ENCODE results near the gene MYO10.

MYO10 gene

DNA sequence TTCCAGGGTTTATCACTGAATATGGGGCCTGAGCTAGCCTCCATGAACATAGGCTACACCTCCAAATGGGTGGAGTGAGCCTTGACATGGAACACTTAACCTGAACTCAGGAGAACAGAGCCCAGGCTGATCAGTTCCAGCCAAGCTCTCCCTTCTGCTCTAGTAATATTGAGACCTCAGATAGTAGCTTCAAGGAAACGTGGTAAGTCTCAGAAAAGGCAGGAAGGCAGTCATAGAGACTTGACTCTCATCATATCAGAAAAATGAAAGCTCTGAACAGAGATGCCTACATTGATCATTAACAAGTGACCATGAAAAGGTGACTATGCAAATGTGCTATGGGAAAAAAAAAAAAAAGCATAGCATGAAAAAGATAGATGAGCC is 40.5 kb upstream of the MYO10 start:
- DNase-seq (ENCODE audit: low read depth in 2 of 2), result no peak
- H3K4me3 ChIP-seq (replicated peaks in 1 of 2; ENCODE audit: low read depth in 2 of 2, low read length in 2 of 2), result no peak overlapping the region
- TF ChIP-seq, protein P1, sequence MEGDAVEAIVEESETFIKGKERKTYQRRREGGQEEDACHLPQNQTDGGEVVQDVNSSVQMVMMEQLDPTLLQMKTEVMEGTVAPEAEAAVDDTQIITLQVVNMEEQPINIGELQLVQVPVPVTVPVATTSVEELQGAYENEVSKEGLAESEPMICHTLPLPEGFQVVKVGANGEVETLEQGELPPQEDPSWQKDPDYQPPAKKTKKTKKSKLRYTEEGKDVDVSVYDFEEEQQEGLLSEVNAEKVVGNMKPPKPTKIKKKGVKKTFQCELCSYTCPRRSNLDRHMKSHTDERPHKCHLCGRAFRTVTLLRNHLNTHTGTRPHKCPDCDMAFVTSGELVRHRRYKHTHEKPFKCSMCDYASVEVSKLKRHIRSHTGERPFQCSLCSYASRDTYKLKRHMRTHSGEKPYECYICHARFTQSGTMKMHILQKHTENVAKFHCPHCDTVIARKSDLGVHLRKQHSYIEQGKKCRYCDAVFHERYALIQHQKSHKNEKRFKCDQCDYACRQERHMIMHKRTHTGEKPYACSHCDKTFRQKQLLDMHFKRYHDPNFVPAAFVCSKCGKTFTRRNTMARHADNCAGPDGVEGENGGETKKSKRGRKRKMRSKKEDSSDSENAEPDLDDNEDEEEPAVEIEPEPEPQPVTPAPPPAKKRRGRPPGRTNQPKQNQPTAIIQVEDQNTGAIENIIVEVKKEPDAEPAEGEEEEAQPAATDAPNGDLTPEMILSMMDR (IDR thresholded peaks at IDR 0.05; ENCODE audit: low read depth, low read length), result no peak

DNA sequence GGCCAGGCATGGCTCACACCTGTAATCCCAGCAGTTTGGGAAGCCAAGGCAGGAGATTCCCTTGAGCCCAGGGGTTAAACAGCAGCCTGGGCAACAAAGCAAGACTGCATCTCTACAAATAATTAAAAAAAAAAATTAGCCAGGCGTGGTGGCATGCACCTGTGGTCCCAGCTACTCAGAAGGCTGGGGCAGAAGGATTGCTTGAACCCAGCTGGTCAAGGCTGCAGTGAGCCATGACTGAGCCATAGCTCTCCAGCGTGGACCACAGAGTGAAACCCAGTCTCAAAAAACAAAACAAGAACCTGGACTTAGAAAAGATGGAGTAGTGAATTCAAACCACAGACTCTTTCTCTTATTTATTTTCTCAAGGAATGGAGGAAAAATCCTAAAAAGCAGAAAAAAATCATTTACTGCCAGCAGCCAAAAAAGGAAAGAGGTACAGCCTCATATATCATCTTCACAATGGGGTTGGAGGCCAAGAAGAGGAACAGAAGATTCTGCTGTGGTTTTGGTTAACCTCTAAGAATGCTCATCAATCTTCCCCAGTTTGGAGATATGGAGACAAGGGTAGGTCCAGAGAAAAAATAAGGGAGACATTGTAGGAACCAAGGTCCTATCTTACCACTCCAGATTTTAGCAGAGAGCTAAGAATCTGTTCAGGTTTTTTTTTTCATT is 40.0 kb upstream of the MYO10 start:
- DNase-seq (ENCODE audit: low read depth in 2 of 2), result peak in 1 of 2 donors; percentile 33
- TF ChIP-seq, protein P1 (IDR thresholded peaks at IDR 0.05; ENCODE audit: low read depth, low read length), result no peak
- H3K4me3 ChIP-seq (replicated peaks in 1 of 2; ENCODE audit: low read depth in 2 of 2, low read length in 2 of 2), result no peak overlapping the region

DNA sequence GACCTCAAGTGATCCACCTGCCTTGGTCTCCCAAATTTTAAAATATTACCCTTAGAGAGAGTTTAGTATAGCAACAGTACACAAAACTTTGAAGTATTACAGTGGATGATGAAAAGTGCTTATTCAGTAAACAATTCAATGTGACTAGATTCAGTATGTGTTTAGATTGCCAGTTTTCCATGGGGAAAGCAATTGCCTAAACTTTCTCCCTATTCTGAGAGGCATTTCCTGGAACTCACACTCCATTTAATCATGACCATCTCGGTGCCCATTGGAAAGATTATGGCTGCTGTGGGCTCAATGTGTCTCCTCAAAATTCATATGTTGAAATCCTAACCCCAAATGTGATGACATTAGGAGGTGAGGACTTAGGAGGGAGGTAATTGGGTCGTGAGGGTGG is 38.9 kb upstream of the MYO10 start:
- no peak overlapping the region for H3K4me3 ChIP-seq (replicated peaks in 1 of 2; ENCODE audit: low read depth in 2 of 2, low read length in 2 of 2)
- TF ChIP-seq, protein P1 (IDR thresholded peaks at IDR 0.05; ENCODE audit: low read depth, low read length), result no peak

DNA sequence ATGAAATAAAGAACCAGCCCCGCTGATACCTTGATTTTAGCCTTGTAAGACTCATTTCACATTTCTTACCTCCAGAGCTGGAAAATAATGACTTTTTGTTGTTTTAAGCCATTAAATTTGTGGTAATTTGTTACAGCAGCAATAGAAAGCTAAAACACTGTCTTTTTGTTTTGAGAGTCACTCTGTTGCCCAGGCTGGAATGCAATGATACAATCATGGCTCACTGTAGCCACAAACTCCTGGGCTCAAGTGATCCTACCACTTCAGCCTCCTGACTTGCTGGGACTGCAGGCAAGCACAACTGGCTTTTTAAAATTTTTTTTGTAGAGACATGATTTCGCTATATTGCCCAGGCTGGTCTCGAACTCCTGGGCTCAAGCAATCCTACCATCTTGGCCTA is 34.7 kb upstream of the MYO10 start:
- TF ChIP-seq, protein P1 (IDR thresholded peaks at IDR 0.05; ENCODE audit: low read depth, low read length), result no peak
- DNase-seq (ENCODE audit: low read depth in 2 of 2), result peak in 1 of 2 donors; percentile 42
- no peak overlapping the region for H3K4me3 ChIP-seq (replicated peaks in 1 of 2; ENCODE audit: low read depth in 2 of 2, low read length in 2 of 2)

More for the DNA sequence above, 38.9 kb upstream of the MYO10 start:
- no peak for DNase-seq (ENCODE audit: low read depth in 2 of 2)

DNA sequence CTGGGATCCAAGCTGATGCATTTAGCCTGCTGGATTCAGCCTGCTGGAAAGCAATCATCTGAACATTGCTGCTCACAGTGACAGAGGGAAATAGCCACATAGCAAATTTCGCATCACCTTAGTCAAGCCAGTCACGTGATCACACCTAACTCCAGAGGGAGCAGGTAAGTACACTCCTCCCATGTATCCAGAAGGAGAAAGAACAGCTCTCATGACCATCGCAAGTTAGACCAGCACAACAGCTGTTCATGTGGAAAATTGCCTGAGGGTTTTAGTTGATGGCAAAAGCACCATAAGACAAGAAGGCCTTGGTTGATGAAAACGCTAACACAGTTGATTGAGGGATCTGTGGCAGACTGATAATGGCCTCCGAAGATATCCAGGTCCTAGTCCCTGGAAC is 34.2 kb upstream of the MYO10 start:
- TF ChIP-seq, protein P1 (IDR thresholded peaks at IDR 0.05; ENCODE audit: low read depth, low read length), result no peak
- DNase-seq (ENCODE audit: low read depth in 2 of 2), result no peak
- no peak overlapping the region for H3K4me3 ChIP-seq (replicated peaks in 1 of 2; ENCODE audit: low read depth in 2 of 2, low read length in 2 of 2)

DNA sequence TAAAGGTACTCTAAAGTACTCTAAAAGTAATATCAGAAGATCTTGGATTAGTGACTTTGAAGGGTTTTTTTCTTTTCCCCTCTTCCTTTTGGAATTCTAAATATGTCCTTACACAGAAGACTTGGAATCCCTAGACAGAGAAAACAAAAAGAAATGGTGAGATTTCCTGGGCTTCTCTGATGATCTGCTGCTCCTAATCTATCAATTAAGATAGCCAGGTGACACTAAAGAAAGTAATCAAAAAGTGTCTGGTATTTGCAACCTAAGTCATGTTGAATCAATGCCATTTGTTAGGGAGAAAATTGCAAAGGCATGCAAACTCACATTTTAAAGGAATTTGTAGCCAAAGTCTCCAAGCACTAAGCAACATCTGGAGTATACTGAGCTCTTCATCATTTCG is 29.5 kb upstream of the MYO10 start:
- TF ChIP-seq, protein P1 (IDR thresholded peaks at IDR 0.05; ENCODE audit: low read depth, low read length), result no peak
- no peak for DNase-seq (ENCODE audit: low read depth in 2 of 2)
- no peak overlapping the region for H3K4me3 ChIP-seq (replicated peaks in 1 of 2; ENCODE audit: low read depth in 2 of 2, low read length in 2 of 2)

DNA sequence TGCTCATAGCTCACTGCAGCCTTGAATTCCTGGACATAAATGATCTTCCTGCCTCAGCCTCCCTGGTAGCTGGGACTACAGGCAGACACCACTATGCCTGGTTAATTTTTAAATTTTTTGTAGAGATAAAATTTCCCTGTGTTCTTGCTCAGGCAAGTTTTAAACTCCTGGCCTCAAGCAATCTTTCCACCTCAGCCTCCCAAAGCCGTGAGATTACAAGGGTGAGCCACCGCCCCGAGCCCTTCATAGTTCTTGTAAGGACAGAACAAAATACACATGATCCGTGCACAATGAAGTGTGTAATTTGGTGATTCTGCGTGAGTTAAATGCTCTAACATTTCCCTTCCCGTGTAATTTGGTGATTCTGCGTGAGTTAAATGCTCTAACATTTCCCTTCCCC is 27.7 kb upstream of the MYO10 start:
- H3K4me3 ChIP-seq (replicated peaks in 1 of 2; ENCODE audit: low read depth in 2 of 2, low read length in 2 of 2), result no peak overlapping the region
- no peak for DNase-seq (ENCODE audit: low read depth in 2 of 2)
- TF ChIP-seq, protein P1 (IDR thresholded peaks at IDR 0.05; ENCODE audit: low read depth, low read length), result no peak

Data from cardiac fibroblast (primary cell).